Epidermal melanocyte (primary cell): ENCODE measurements around the gene TMOD2.
"Not testable (repeated sequence)": the region's sequence is repeated elsewhere in the genome, so short reads cannot be mapped to it uniquely, and the experiment has no call there.

ENCODE experiments used
- DNase-seq: peaks from one replicate; pipeline ENCODE4 v3.0.0; 2011; ENCODE audit warnings: low spot score; ENCODE audit not compliant: insufficient read length

Gene TMOD2

DNA sequence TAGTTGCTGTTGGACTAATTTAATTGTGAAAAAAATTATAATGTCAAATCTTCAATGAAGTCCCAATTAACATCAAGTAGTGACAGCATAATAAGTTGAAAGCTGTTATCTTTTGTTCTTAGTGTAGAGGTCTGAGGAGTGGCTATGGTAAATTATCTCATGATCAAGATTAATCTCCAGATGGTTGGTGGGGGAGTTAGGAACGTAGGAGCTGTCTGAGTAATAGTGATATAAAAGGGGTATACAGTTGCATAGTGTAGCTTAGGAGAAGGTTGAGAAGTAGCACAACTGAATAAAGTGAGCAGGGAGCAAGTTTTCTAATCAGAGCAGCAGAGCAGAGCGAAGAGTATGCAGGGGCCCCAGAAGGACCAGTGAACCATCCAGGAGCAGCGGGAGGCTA, 19.5 kb downstream of the TMOD2 start:
- no peak for DNase-seq

DNA sequence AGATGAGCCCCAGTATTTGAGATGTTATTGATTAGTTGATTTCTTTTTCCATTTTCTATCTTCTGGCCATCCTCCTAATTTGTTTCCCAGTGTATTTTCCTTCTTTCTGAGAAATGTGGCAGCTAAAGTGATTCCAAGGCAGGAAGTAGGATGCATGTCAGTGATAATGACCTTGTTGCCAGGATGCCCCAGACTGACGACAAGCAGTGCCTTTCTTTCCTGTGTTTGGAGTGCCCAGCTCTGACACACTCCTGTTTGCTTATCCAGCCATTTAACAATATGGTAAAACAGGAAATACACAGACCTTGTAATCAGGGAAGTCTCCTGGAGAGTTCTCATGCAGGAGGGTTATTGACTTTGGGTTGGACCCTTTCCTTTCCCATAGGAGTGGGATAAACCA, 20.4 kb downstream of the TMOD2 start:
- DNase-seq, result no peak

GRCh38 chr15:51774916-51775315, 23.5 kb downstream of the TMOD2 start:
- DNase-seq, result no peak

- no peak for DNase-seq
Measured at GRCh38 chr15:51775967-51776816, 24.8 kb downstream of the TMOD2 start.

DNA sequence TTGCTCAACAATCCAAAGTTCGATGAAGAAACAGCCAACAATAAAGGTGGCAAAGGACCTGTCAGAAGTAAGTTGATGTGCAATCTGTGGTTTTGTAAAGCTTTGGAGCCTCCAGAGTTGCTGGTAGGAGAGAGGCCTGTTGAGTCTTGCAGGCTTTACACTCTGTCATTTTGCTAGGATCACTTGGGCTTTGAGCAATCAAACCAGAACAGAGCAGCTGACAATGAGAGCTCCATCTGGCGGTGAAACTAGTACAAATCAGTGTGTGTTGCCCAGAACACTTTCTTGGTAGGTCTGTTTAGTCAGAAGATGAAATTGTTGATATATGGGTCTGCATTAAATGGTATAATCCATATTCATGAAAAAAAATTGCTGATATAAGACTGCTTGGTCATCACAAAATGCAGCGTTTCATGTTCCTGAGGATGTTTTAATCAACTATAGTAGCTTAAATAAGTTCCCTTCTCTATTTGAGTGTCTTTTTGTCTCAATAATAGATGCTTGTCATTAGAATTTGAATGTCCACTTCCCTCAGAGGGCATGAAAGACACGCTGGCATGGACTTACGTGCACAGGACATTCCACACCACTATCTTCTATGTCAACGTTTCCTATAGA, 25.7 kb downstream of the TMOD2 start:
- DNase-seq, result peak; percentile 76

GRCh38 chr15:51780636-51781035, 29.2 kb downstream of the TMOD2 start:
- no peak for DNase-seq

- DNase-seq, result no peak
Measured at GRCh38 chr15:51781506-51781905, 30.1 kb downstream of the TMOD2 start.

- no peak for DNase-seq
Measured at GRCh38 chr15:51782357-51782896, 31.0 kb downstream of the TMOD2 start.

- DNase-seq, result no peak
Measured at GRCh38 chr15:51783967-51784366, 32.6 kb downstream of the TMOD2 start.

DNA sequence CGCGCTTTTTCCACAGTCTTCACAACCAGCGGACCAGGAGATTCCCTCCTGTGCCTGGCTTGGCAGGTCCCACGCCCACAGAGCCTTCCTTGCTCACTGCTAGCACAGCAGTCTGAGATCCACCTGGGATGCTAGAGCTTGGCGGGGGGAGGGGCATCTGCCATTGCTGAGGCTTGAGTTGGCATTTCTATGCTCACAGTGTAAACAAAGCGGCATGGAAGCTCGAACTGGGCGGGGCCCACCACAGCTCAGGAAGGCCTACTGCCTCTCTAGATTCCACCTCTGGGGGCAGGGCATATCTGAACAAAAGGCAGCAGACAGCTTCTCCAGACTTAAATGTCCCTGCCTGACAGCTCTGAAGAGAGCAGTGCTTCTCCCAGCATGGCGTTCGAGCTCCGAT, 35.7 kb downstream of the TMOD2 start:
- DNase-seq, result not testable (repeated sequence)

- not testable (repeated sequence) for DNase-seq
Measured at GRCh38 chr15:51792474-51792873, 41.1 kb downstream of the TMOD2 start.

DNA sequence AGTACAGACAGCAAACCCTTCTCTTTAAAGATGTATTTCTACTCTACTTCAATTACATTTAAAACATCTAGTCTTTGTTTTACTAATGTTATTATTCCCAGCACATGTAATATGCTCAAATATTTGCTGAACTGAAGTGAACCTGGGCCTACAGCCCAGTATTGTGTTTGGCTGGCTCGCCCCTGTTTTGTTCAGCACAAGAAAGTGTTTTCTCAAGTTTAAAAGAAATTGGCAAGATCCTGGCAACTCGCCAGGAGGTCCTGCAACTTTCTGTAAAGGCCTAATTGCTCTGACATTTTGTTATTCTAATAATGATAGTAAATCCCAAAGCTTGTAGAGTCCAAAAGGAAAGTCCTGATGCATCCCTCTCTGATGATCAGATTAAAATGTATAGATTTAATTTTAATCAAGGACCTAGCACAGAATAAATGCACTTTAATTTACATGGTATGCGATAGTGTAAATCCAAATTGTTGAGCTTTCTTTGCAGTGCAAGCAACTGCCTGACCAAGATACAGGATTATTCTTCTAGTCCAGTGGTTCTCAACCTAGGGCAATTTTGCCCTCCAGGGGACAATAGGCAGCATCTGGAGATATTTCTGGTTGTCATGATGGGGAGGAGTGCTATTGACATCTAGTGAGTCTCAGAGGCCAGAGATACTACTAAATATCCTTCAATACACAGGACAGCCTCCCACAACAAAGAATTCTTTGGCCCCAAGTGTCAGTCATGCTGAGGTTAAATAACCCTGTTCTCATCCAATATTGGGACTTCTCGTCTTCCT, 42.3 kb downstream of the TMOD2 start:
- no peak for DNase-seq

GRCh38 chr15:51796847-51797401, 45.5 kb downstream of the TMOD2 start:
- no peak for DNase-seq

- DNase-seq, result no peak
Measured at GRCh38 chr15:51798281-51798680, 46.9 kb downstream of the TMOD2 start.

DNA sequence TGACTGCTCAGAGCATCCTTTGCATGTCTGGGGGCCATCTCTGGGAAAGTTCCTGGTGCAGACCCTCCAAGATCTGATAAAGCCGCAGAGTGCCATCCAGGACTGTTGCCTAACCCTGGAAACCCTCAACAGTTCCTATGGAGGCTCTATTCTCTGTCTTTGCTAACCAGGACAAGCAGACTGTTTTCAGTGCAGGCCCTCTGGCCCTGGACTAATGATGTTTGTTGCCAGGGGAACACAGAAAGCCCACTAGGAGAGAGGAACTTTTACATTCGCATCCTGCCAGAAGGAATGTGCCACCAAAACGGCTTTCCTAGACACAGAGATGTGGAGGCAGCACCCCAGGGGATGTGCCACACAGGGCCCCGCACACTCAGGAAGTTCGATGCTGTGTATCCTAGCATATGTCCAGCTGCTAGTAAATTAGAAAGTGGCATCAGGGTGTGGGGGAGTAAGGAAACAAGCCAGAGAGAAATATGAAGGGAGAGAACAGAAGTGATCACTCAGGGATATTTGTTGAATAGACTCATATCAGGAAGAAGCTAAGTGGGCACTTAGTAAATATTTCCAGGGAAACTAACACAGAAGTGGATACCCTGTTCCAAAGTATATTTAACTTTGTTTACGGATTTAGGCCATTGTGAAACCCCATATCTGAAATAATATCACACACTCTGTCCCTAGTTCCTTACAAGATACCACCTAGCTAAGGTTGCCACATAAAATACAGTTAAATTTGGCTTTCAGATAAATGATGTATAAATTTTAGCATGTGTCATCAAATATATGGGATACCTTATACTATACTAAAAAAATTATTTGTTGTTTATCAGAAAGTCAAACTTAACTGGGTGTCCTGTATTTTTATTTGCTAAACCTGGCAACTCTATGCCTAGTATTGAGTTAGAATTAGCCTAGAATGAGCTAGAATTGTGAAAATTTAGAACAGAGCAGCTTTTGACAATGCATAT, 48.2 kb downstream of the TMOD2 start:
- no peak for DNase-seq

DNA sequence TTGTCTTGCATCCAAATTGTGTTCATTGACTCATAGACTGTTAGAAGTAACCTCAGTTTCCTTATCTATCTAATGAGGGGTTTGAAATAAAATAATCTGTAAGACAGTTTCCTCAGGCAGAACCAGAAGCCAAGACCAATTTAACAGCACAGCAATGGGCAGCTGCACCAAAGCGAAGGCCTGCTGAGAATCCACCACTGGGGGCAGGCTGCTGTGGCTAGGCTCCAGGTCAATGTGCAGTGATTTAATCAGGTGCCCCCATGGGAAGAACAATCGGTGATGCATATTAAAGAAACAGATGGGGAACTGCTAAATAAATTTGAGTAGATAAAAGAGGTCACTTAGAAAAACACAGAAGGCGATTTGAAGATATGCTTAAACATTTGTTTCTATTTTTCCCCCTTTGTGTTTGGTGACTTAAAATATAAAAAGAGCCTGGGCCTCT, 50.0 kb downstream of the TMOD2 start:
- no peak for DNase-seq

DNA sequence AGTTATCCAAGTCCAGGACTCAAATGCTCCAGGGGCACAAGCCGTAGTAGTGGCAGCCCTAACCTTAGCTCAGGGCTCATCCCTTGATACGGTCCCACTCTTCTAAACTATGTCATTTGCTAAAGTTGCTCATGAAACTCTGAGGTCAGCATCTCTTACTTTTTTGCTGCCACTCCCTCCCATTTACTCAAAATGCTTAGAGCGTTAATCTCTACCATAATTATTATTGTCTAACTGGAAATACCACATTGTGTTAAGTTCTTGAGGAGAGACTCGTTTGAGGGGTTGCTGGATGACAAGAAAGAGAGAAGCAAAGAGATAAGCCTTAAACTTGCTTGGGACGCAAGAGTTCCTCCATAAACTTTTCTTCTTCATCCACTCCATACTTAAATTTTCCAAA, 51.2 kb downstream of the TMOD2 start:
- no peak for DNase-seq

DNA sequence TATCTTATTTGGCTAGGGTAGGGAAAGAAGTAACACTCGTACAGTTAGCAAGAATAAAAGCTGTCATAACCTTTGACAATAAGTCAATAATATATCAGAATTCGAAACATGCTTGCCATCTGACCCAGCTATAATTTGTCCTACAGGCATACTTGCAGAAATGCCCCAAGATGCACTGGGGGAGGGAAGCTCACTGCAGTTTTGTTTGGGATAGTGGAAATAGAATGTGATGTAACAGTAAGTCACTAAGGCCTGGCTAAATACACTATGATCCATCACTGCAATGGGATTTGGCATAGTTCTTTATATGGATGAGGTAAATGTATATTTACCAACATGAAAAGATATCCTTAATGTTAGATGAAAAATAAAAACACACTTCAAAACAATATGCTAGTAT, 52.6 kb downstream of the TMOD2 start:
- DNase-seq, result no peak

DNA sequence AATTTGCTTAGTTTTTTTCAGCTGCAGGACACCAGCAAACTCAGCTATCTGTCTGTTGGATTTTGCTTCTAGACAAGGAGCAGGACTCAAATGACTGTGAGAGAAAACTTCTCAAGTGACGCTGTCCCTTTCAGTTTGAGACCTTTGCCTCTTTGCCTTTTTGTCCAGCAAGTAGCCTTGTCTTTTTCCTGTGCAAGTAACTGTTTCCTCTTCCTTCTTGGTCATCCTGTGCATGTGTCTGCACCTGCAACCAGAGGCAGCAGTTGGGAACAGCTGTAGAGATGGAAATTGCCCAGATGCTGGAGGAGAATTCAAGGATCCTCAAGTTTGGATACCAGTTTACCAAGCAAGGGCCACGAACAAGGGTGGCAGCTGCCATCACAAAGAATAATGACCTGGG, 54.7 kb downstream of the TMOD2 start:
- no peak for DNase-seq

- no peak for DNase-seq
Measured at GRCh38 chr15:51809457-51809856, 58.1 kb downstream of the TMOD2 start.
